H1 (cell line): ENCODE measurements around the gene LOXL4. TPM values are rescaled to one million over a fixed set of nuclear protein-coding genes. Genes with fewer than 3 reads are reported as not detected.
A peak's percentile ranks its signal among the peaks of the same experiment; 100 is the strongest.

Experiments used
- CHD7 ChIP-seq: fragments of 300-600 bp; sonication (generic); IDR thresholded peaks from 2 replicates; pipeline ENCODE4 v1.7.1; 2012; ENCODE audit warnings: low read length, moderate library complexity, mild to moderate bottlenecking, inconsistent platforms; ENCODE audit not compliant: insufficient replicate concordance
- EZH2 ChIP-seq: fragments of 200-600 bp; sonication (generic); IDR thresholded peaks from 2 replicates; pipeline ENCODE4 v1.7.1; 2012; ENCODE audit warnings: low read depth, mild to moderate bottlenecking, moderate library complexity, low read length, inconsistent platforms; ENCODE audit not compliant: severe bottlenecking
- KDM4A ChIP-seq: IDR thresholded peaks from one replicate; pipeline ENCODE4 v1.7.1; 2012; ENCODE audit warnings: low read depth, mild to moderate bottlenecking, moderate library complexity, low read length, inconsistent platforms; ENCODE audit not compliant: severe bottlenecking
- SIX5 ChIP-seq: IDR thresholded peaks from 2 replicates; pipeline ENCODE4 v1.6.1; 2011; ENCODE audit warnings: mild to moderate bottlenecking, low read depth, low read length
- SP4 ChIP-seq: IDR thresholded peaks from 2 replicates; pipeline ENCODE4 v1.6.1; 2012; ENCODE audit warnings: low read length, inconsistent platforms
- polyA plus RNA-seq, 7 experiments: library from polyadenylated mRNA; depleted of rRNA in 3 of 7; stranded (reverse) in 5 of 7; unstranded in 2 of 7; fragments of >200 nt in 5 of 7; fragments of 200-250 nt in 2 of 7; gene quantifications; 1 replicate in 5 of 7; 2 replicates in 1 of 7; 4 replicates in 1 of 7; pipeline versions ENCODE4 v1.2.1 to v1.2.3, GENCODE V29; 2011 to 2013; ENCODE audit warnings: missing spikeins in 2 of 7, mixed read lengths in 2 of 7
- total RNA-seq: library from RNA; stranded (reverse); fragmentation: NEBNext Ultra II Directional; extraction: Animal tissue kit (Norgen Biotek cat#: 25700); gene quantifications from 2 replicates; pipeline ENCODE4 v1.2.1, GENCODE V29; 2021

Gene LOXL4
- total and polyA plus RNA-seq, 2 of the 8 experiments (the other 6 are each of a cell fraction or from before 2014, with no cell fraction given) = 0.13 to 0.27 TPM

- TF ChIP-seq CHD7 (no peak), KDM4A (peak; percentile 22), SIX5 (no peak), EZH2 (peak; percentile 6), SP4 (no peak)
These were observed at the start of gene LOXL4 (continued) for GRCh38 chr10:98267894-98268693.
